ENCODE results near the gene PLD6.
"Not testable (repeated sequence)": the region's sequence is repeated elsewhere in the genome, so short reads cannot be mapped to it uniquely, and the experiment has no call there.

The PLD6 gene

GRCh38 chr17:17168401-17168800, 37.7 kb downstream of the PLD6 start:
- 81 to 85% methylated on average over 5 of the region's 5 CpGs for WGBS, 2 experiments
- H3K36me3 ChIP-seq (ENCODE audit: control insufficient read depth, insufficient read depth, low read length), result peaks cover 13% of the 10 kb centered on the region

GRCh38 chr17:17167986-17168385, 38.1 kb downstream of the PLD6 start:
- 92 to 93% methylated on average over 10 of the region's 10 CpGs for WGBS, 2 experiments
- H3K4me1 ChIP-seq (ENCODE audit: control insufficient read depth, insufficient read depth, low read length), result peaks cover 12% of the 10 kb centered on the region
- no peaks in the 10 kb centered on the region for H3K27me3 ChIP-seq (ENCODE audit: control insufficient read depth, insufficient read depth, low read length, poor library complexity, severe bottlenecking)
- peaks cover 15% of the 10 kb centered on the region for H3K36me3 ChIP-seq (ENCODE audit: control insufficient read depth, insufficient read depth, low read length)
- no peak overlapping the region for H3K27ac ChIP-seq (ENCODE audit: insufficient read depth, low read depth, low read length, poor library complexity, severe bottlenecking)
- H3K4me3 ChIP-seq (ENCODE audit: insufficient read depth, low read depth, low read length), result no peak overlapping the region
- H3K9me3 ChIP-seq (ENCODE audit: control insufficient read depth, low read length), result no peaks in the 10 kb centered on the region

More at GRCh38 chr17:17168401-17168800, 37.7 kb downstream of the PLD6 start:
- Histone ChIP-seq H3K27me3 (ENCODE audit: control insufficient read depth, insufficient read depth, low read length, poor library complexity, severe bottlenecking) (no peaks in the 10 kb centered on the region), H3K9me3 (ENCODE audit: control insufficient read depth, low read length) (no peaks in the 10 kb centered on the region), H3K4me3 (ENCODE audit: insufficient read depth, low read depth, low read length) (no peak overlapping the region), H3K4me1 (ENCODE audit: control insufficient read depth, insufficient read depth, low read length) (peaks cover 12% of the 10 kb centered on the region), H3K27ac (ENCODE audit: insufficient read depth, low read depth, low read length, poor library complexity, severe bottlenecking) (no peak overlapping the region)

GRCh38 chr17:17167356-17167755, 38.8 kb downstream of the PLD6 start:
- H3K9me3 ChIP-seq (ENCODE audit: control insufficient read depth, low read length), result no peaks in the 10 kb centered on the region
- 95% methylated on average over 10 of the region's 10 CpGs for WGBS, 2 experiments
- peaks cover 12% of the 10 kb centered on the region for H3K4me1 ChIP-seq (ENCODE audit: control insufficient read depth, insufficient read depth, low read length)
- H3K27me3 ChIP-seq (ENCODE audit: control insufficient read depth, insufficient read depth, low read length, poor library complexity, severe bottlenecking), result no peaks in the 10 kb centered on the region
- peaks cover 15% of the 10 kb centered on the region for H3K36me3 ChIP-seq (ENCODE audit: control insufficient read depth, insufficient read depth, low read length)
- H3K27ac ChIP-seq (ENCODE audit: insufficient read depth, low read depth, low read length, poor library complexity, severe bottlenecking), result no peak overlapping the region
- no peak overlapping the region for H3K4me3 ChIP-seq (ENCODE audit: insufficient read depth, low read depth, low read length)

GRCh38 chr17:17166446-17166845, 39.7 kb downstream of the PLD6 start:
- Histone ChIP-seq H3K27me3 (ENCODE audit: control insufficient read depth, insufficient read depth, low read length, poor library complexity, severe bottlenecking) (no peaks in the 10 kb centered on the region), H3K27ac (ENCODE audit: insufficient read depth, low read depth, low read length, poor library complexity, severe bottlenecking) (no peak overlapping the region), H3K4me1 (ENCODE audit: control insufficient read depth, insufficient read depth, low read length) (peaks cover 3% of the 10 kb centered on the region), H3K36me3 (ENCODE audit: control insufficient read depth, insufficient read depth, low read length) (peaks cover 22% of the 10 kb centered on the region), H3K9me3 (ENCODE audit: control insufficient read depth, low read length) (no peaks in the 10 kb centered on the region), H3K4me3 (ENCODE audit: insufficient read depth, low read depth, low read length) (no peak overlapping the region)
- 96% methylated on average over 8 of the region's 8 CpGs for WGBS, 2 experiments

- no peak overlapping the region for H3K4me3 ChIP-seq (ENCODE audit: insufficient read depth, low read depth, low read length)
- WGBS, 2 experiments, result 94 to 96% methylated on average over 23 of the region's 23 CpGs
- no peak overlapping the region for H3K27ac ChIP-seq (ENCODE audit: insufficient read depth, low read depth, low read length, poor library complexity, severe bottlenecking)
- no peaks in the 10 kb centered on the region for H3K4me1 ChIP-seq (ENCODE audit: control insufficient read depth, insufficient read depth, low read length)
- no peaks in the 10 kb centered on the region for H3K27me3 ChIP-seq (ENCODE audit: control insufficient read depth, insufficient read depth, low read length, poor library complexity, severe bottlenecking)
- no peaks in the 10 kb centered on the region for H3K9me3 ChIP-seq (ENCODE audit: control insufficient read depth, low read length)
- peaks cover 26% of the 10 kb centered on the region for H3K36me3 ChIP-seq (ENCODE audit: control insufficient read depth, insufficient read depth, low read length)
Measured at GRCh38 chr17:17165666-17166308, 40.3 kb downstream of the PLD6 start.

DNA sequence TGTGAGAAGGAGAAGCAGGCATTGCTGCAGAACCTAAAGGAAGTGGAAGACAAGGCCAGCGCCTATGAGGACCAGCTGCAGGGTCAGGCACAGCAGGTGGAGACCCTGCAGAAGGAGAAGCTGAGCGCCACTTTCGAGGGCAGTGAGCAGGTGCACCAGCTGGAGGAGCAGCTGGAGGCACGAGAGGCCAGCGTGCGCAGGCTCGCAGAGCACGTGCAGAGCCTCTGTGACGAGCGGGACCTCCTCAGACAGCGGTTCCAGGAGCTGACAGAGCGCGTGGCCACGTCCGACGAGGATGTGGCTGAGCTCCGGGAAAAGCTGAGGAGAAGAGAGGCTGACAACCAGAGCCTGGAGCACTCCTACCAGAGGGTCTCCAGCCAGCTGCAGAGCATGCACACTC, 41.5 kb downstream of the PLD6 start:
- H3K27me3 ChIP-seq (ENCODE audit: control insufficient read depth, insufficient read depth, low read length, poor library complexity, severe bottlenecking), result no peaks in the 10 kb centered on the region
- H3K27ac ChIP-seq (ENCODE audit: insufficient read depth, low read depth, low read length, poor library complexity, severe bottlenecking), result no peak overlapping the region
- no peaks in the 10 kb centered on the region for H3K9me3 ChIP-seq (ENCODE audit: control insufficient read depth, low read length)
- WGBS, 2 experiments, result 96 to 97% methylated on average over 17 of the region's 17 CpGs
- H3K4me1 ChIP-seq (ENCODE audit: control insufficient read depth, insufficient read depth, low read length), result no peaks in the 10 kb centered on the region
- H3K36me3 ChIP-seq (ENCODE audit: control insufficient read depth, insufficient read depth, low read length), result peaks cover 26% of the 10 kb centered on the region
- no peak overlapping the region for H3K4me3 ChIP-seq (ENCODE audit: insufficient read depth, low read depth, low read length)

GRCh38 chr17:17164156-17164555, 42.0 kb downstream of the PLD6 start:
- H3K27ac ChIP-seq (ENCODE audit: insufficient read depth, low read depth, low read length, poor library complexity, severe bottlenecking), result no peak overlapping the region
- no peak overlapping the region for H3K4me3 ChIP-seq (ENCODE audit: insufficient read depth, low read depth, low read length)
- H3K36me3 ChIP-seq (ENCODE audit: control insufficient read depth, insufficient read depth, low read length), result peaks cover 26% of the 10 kb centered on the region
- 96% methylated on average over 25 of the region's 25 CpGs for WGBS, 2 experiments
- no peaks in the 10 kb centered on the region for H3K27me3 ChIP-seq (ENCODE audit: control insufficient read depth, insufficient read depth, low read length, poor library complexity, severe bottlenecking)
- H3K9me3 ChIP-seq (ENCODE audit: control insufficient read depth, low read length), result no peaks in the 10 kb centered on the region
- no peaks in the 10 kb centered on the region for H3K4me1 ChIP-seq (ENCODE audit: control insufficient read depth, insufficient read depth, low read length)

DNA sequence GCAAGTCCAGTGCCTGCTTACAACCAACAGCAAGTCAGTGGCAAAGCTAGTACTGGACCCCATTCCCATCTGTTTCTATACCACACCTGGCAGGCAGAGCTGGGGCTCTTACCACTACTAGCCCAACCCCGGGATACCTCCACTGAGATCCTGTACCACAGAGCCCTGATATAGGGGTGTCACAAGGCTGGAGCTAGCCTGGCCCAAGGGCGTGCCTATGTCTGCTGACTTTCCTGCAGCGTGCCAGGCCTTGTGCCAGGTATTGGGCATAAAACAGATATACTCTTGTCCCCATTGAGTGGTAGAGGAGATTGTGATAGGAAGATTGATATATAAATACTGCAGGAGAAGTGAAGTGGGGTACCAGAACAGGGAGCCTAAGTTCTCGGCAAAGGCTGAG, 44.4 kb downstream of the PLD6 start:
- H3K4me1 ChIP-seq (ENCODE audit: control insufficient read depth, insufficient read depth, low read length), result no peaks in the 10 kb centered on the region
- no peaks in the 10 kb centered on the region for H3K27me3 ChIP-seq (ENCODE audit: control insufficient read depth, insufficient read depth, low read length, poor library complexity, severe bottlenecking)
- H3K36me3 ChIP-seq (ENCODE audit: control insufficient read depth, insufficient read depth, low read length), result peaks cover 26% of the 10 kb centered on the region

GRCh38 chr17:17161121-17161520, 45.0 kb downstream of the PLD6 start:
- Histone ChIP-seq H3K4me3 (ENCODE audit: insufficient read depth, low read depth, low read length) (no peak overlapping the region), H3K9me3 (ENCODE audit: control insufficient read depth, low read length) (no peaks in the 10 kb centered on the region), H3K27me3 (ENCODE audit: control insufficient read depth, insufficient read depth, low read length, poor library complexity, severe bottlenecking) (no peaks in the 10 kb centered on the region), H3K4me1 (ENCODE audit: control insufficient read depth, insufficient read depth, low read length) (no peaks in the 10 kb centered on the region), H3K36me3 (ENCODE audit: control insufficient read depth, insufficient read depth, low read length) (peaks cover 24% of the 10 kb centered on the region), H3K27ac (ENCODE audit: insufficient read depth, low read depth, low read length, poor library complexity, severe bottlenecking) (no peak overlapping the region)
- WGBS, 2 experiments, result 96% methylated on average over 6 of the region's 6 CpGs

More for the DNA sequence above, 44.4 kb downstream of the PLD6 start:
- 96 to 97% methylated on average over 4 of the region's 4 CpGs for WGBS, 2 experiments
- no peaks in the 10 kb centered on the region for H3K9me3 ChIP-seq (ENCODE audit: control insufficient read depth, low read length)
- no peak overlapping the region for H3K27ac ChIP-seq (ENCODE audit: insufficient read depth, low read depth, low read length, poor library complexity, severe bottlenecking)
- H3K4me3 ChIP-seq (ENCODE audit: insufficient read depth, low read depth, low read length), result no peak overlapping the region

GRCh38 chr17:17159571-17159970, 46.6 kb downstream of the PLD6 start:
- Histone ChIP-seq H3K27me3 (ENCODE audit: control insufficient read depth, insufficient read depth, low read length, poor library complexity, severe bottlenecking) (no peaks in the 10 kb centered on the region), H3K27ac (ENCODE audit: insufficient read depth, low read depth, low read length, poor library complexity, severe bottlenecking) (no peak overlapping the region), H3K36me3 (ENCODE audit: control insufficient read depth, insufficient read depth, low read length) (peaks cover 24% of the 10 kb centered on the region), H3K4me3 (ENCODE audit: insufficient read depth, low read depth, low read length) (no peak overlapping the region), H3K9me3 (ENCODE audit: control insufficient read depth, low read length) (no peaks in the 10 kb centered on the region), H3K4me1 (ENCODE audit: control insufficient read depth, insufficient read depth, low read length) (no peaks in the 10 kb centered on the region)
- 95 to 97% methylated on average over 4 of the region's 4 CpGs for WGBS, 2 experiments

GRCh38 chr17:17158506-17158905, 47.6 kb downstream of the PLD6 start:
- H3K4me3 ChIP-seq (ENCODE audit: insufficient read depth, low read depth, low read length); H3K4me1 ChIP-seq (ENCODE audit: control insufficient read depth, insufficient read depth, low read length); H3K27me3 ChIP-seq (ENCODE audit: control insufficient read depth, insufficient read depth, low read length, poor library complexity, severe bottlenecking); H3K9me3 ChIP-seq (ENCODE audit: control insufficient read depth, low read length); H3K27ac ChIP-seq (ENCODE audit: insufficient read depth, low read depth, low read length, poor library complexity, severe bottlenecking): not testable (repeated sequence)
- H3K36me3 ChIP-seq (ENCODE audit: control insufficient read depth, insufficient read depth, low read length), result peaks cover 30% of the 10 kb centered on the region
- WGBS, 2 experiments, result 97% methylated on average over 33 of the region's 33 CpGs

Measured in ectodermal cell (in vitro differentiated cells).